ENCODE results near the gene GNS. TPM values are rescaled to one million over a fixed set of nuclear protein-coding genes. Genes with fewer than 3 reads are reported as not detected.

The GNS gene
- total RNA-seq, 1 experiment from 2014 or later, result 26.0 TPM

GRCh38 chr12:64713376-64713775 is 45.8 kb downstream of the GNS start:
- Mint-ChIP-seq H3K27ac (no peak overlapping the region), H3K9me3 (no peaks in the 10 kb centered on the region), H3K4me3 (no peak overlapping the region), H3K27me3 (ENCODE audit: low read depth) (no peaks in the 10 kb centered on the region), H3K36me3 (ENCODE audit: insufficient read depth in 1 of 3, low read depth in 3 of 3) (peaks cover 10 to 33% (median 16%) of the 10 kb centered on the region in 3 experiments), H3K4me1 (no peaks in the 10 kb centered on the region)
- Histone ChIP-seq H3K4me2 (ENCODE audit: insufficient read depth, insufficient read length, low read length) (no peak overlapping the region), H3K79me1 (ENCODE audit: insufficient read depth, low read depth, low read length, poor library complexity, severe bottlenecking) (no peaks in the 10 kb centered on the region), H3K4ac (ENCODE audit: low read depth, low read length) (no peak overlapping the region), H4K5ac (ENCODE audit: insufficient read length, low read depth, low read length) (no peak overlapping the region), H4K91ac (ENCODE audit: insufficient read length, low read depth, low read length) (no peak overlapping the region), H3K79me2 (ENCODE audit: insufficient read depth, low read length) (no peaks in the 10 kb centered on the region), H4K8ac (replicated peaks; ENCODE audit: insufficient read length, low read depth, low read length) (no peak overlapping the region), H3K4me1 (ENCODE audit: insufficient read depth, low read length) (no peaks in the 10 kb centered on the region), H2AFZ (ENCODE audit: low read length) (no peak overlapping the region), H3K27me3 (ENCODE audit: insufficient read depth, low read length) (no peaks in the 10 kb centered on the region), H3K9ac (ENCODE audit: extremely low read depth, insufficient read length, low read length) (no peak overlapping the region), H3K23ac (ENCODE audit: insufficient read length, low read depth, low read length) (no peak overlapping the region), H2BK15ac (ENCODE audit: low read depth, low read length) (no peak overlapping the region), H2AK5ac (ENCODE audit: insufficient read length, low read length) (no peak overlapping the region), H3T11ph (ENCODE audit: low read length) (no peak overlapping the region), H3K56ac (ENCODE audit: insufficient read length, low read depth, low read length) (no peak overlapping the region), H4K20me1 (ENCODE audit: control insufficient read depth, insufficient read depth, insufficient read length) (no peaks in the 10 kb centered on the region), H2BK12ac (ENCODE audit: insufficient read length, low read depth, low read length) (no peak overlapping the region), H3K27ac (ENCODE audit: insufficient read length, low read depth, low read length) (no peak overlapping the region), H2BK20ac (ENCODE audit: low read depth, low read length, poor library complexity, severe bottlenecking) (no peak overlapping the region), H2BK5ac (ENCODE audit: insufficient read length, low read length) (no peak overlapping the region), H3K23me2 (ENCODE audit: insufficient read length, low read depth, low read length, poor library complexity, severe bottlenecking) (no peaks in the 10 kb centered on the region), H3K18ac (ENCODE audit: insufficient read length, low read depth, low read length) (no peak overlapping the region), H3K14ac (ENCODE audit: insufficient read depth, low read length) (no peak overlapping the region), H3K9me3 (ENCODE audit: control insufficient read depth, low read depth, low read length) (no peaks in the 10 kb centered on the region), H2BK120ac (ENCODE audit: low read depth, low read length, poor library complexity, severe bottlenecking) (no peak overlapping the region)
- DNase-seq, result no peak
- TF ChIP-seq CTCF (conservative IDR thresholded peaks at IDR 0.05), result no peak
